Heart left ventricle (tissue), 13 donors: Measurements from ENCODE around the gene PHACTR1.

Experiments
- CTCF ChIP-seq, 12 donors: fragments of 200-600 bp; sonication (generic) in 4 of 12; IDR thresholded peaks; one replicate each; pipeline versions ENCODE4 v1.5.0 to v1.8.0; 2018 to 2022; ENCODE audit warnings: antibody characterized with exemption in 12 of 12, mild to moderate bottlenecking in 5 of 12
- POLR2A ChIP-seq, 2 donors: fragments of 450-650 bp; IDR thresholded peaks; one replicate each; pipeline ENCODE4 v1.6.1; 2017; ENCODE audit warnings: antibody characterized with exemption in 2 of 2, mild to moderate bottlenecking in 2 of 2, moderate library complexity in 2 of 2
- donor health status: ischemic (EF 13 %, LVEDD 7.1; RV severe dilation, severe dysfunction).
- donor health status: DM: no; HTN: yes; CAD: no.
- donor health status: DM: no; HTN: no; CAD: no.
- donor health status: ischemic (EF 25% LVEDD 6.9; RV normal size, moderate dysfunction).
- donor health status: ischemic (EF 25% LVEDD 5.7; RV mildly dilated, moderate dysfunction).
- donor health status: ischemic (EF 35%, LVEDD 5.7; RV mildly dilated, moderate dysfunction).
- donor health status: nonischemic (EF 11% LVEDD 7.7; RV severe dilation, severe dysfunction).
- donor health status: DM: yes; HTN: yes; CAD: no.
- donor health status: PGD.
- donor health status: ischemic (EF 29% LVEDD 5.4; RV normal size, mild dysfunction).
- donor health status: nonischemic (EF 23%, LVEDD 6.1; RV moderate dilation, normal function).

GRCh38 chr6:12935637-12936036 lies 219.1 kb downstream of the PHACTR1 start:
- no peak for TF ChIP-seq CTCF (IDR thresholded peaks at IDR 0.05)
- no peak for TF ChIP-seq POLR2A (IDR thresholded peaks at IDR 0.05)
